ENCODE results near the gene ITGB5. TPM values are rescaled to one million over a fixed set of nuclear protein-coding genes. Genes with fewer than 3 reads are reported as not detected.

ITGB5 gene
- total RNA-seq, 1 experiment from 2014 or later: 339 TPM

DNA sequence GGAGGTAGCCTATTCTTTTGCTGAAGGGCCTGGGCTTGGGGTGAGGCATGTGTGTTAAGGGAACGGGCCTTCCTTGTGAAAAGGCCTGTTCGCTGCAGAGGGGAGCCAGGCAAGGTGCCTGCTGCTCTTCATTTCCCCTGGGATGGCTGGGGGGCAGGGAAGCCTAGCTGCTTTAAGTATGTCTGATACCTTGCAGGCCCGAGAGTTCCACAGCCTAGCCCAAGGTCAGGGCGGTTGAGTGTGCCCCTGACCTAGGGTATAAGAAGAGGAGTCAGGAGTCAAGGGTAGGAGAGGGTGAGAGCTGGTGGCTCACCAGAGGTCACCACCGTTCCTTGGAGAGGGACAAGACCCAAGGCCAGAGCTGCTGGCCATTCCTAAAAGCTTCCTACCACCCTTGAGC lies 110.3 kb downstream of the ITGB5 start:
- no peak for DNase-seq (ENCODE audit: low spot score)
- ATAC-seq: no peak
- Mint-ChIP-seq H3K4me3 (no peak overlapping the region), H3K27me3 (ENCODE audit: low read depth) (no peaks in the 10 kb centered on the region), H3K4me1 (peaks cover 59% of the 10 kb centered on the region), H3K9me3 (no peaks in the 10 kb centered on the region), H3K27ac (no peak overlapping the region; the same call in none of the 2 replicates), H3K36me3 (peaks cover 57% of the 10 kb centered on the region)
- POLR2A ChIA-PET: no interaction called here
- CTCF ChIA-PET: interaction anchor here (1.6 to 1.8 kb wide), 3 partner anchors 10 to 124 kb away, joined by 3 to 9 read pairs (median 4); no protein-coding TSS in a partner anchor
- no peak for TF ChIP-seq CBFB (CRISPR knock-in tag; IDR thresholded peaks at IDR 0.05; ENCODE audit: low read depth)
- no peak for TF ChIP-seq ZSCAN18 (CRISPR knock-in tag; IDR thresholded peaks at IDR 0.05)
- no peak for TF ChIP-seq IRF2 (CRISPR knock-in tag; IDR thresholded peaks at IDR 0.05; ENCODE audit: borderline replicate concordance, low read depth)
- TF ChIP-seq PREB (CRISPR knock-in tag; IDR thresholded peaks at IDR 0.05; ENCODE audit: borderline replicate concordance): no peak
- no peak for TF ChIP-seq ZNF416 (CRISPR knock-in tag; IDR thresholded peaks at IDR 0.05)
- TF ChIP-seq STAT6 (CRISPR knock-in tag; conservative IDR thresholded peaks at IDR 0.05; ENCODE audit: low read depth): no peak
- TF ChIP-seq, protein P1, sequence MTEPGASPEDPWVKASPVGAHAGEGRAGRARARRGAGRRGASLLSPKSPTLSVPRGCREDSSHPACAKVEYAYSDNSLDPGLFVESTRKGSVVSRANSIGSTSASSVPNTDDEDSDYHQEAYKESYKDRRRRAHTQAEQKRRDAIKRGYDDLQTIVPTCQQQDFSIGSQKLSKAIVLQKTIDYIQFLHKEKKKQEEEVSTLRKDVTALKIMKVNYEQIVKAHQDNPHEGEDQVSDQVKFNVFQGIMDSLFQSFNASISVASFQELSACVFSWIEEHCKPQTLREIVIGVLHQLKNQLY (CRISPR knock-in tag; IDR thresholded peaks at IDR 0.05): no peak
- TF ChIP-seq MAX (CRISPR knock-in tag; IDR thresholded peaks at IDR 0.05): no peak
- no peak for TF ChIP-seq ATF1 (CRISPR knock-in tag; IDR thresholded peaks at IDR 0.05)
- no peak for TF ChIP-seq NFYB (CRISPR knock-in tag; conservative IDR thresholded peaks at IDR 0.05; ENCODE audit: low read depth)
- TF ChIP-seq PRRX2 (CRISPR knock-in tag; IDR thresholded peaks at IDR 0.05): no peak
- TF ChIP-seq E2F1 (CRISPR knock-in tag; IDR thresholded peaks at IDR 0.05): no peak
- no peak for TF ChIP-seq TEAD1 (CRISPR knock-in tag; IDR thresholded peaks at IDR 0.05)
- TF ChIP-seq CREB1 (CRISPR knock-in tag; IDR thresholded peaks at IDR 0.05): no peak
- no peak for TF ChIP-seq HMGXB4 (CRISPR knock-in tag; IDR thresholded peaks at IDR 0.05)
- TF ChIP-seq MXD4 (CRISPR knock-in tag; IDR thresholded peaks at IDR 0.05; ENCODE audit: borderline replicate concordance): no peak
- TF ChIP-seq, protein P2, sequence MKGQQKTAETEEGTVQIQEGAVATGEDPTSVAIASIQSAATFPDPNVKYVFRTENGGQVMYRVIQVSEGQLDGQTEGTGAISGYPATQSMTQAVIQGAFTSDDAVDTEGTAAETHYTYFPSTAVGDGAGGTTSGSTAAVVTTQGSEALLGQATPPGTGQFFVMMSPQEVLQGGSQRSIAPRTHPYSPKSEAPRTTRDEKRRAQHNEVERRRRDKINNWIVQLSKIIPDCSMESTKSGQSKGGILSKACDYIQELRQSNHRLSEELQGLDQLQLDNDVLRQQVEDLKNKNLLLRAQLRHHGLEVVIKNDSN (CRISPR knock-in tag; IDR thresholded peaks at IDR 0.05): no peak
- TF ChIP-seq TCF7 (CRISPR knock-in tag; IDR thresholded peaks at IDR 0.05; ENCODE audit: low read depth): no peak
- TF ChIP-seq ZBTB43 (CRISPR knock-in tag; IDR thresholded peaks at IDR 0.05): no peak

Data from WTC11 (cell line).